H1 (cell line): ENCODE data around the gene ARHGAP6. TPM values are rescaled to one million over a fixed set of nuclear protein-coding genes. Genes with fewer than 3 reads are reported as not detected.

ENCODE experiments used
- CBX8 ChIP-seq: fragments of 300-800, 300-1000 bp; sonication (generic); IDR thresholded peaks from 2 replicates; pipeline ENCODE4 v1.7.1; 2016; ENCODE audit warnings: low read depth, low read length, borderline replicate concordance
- CTBP2 ChIP-seq: IDR thresholded peaks from 2 replicates; pipeline ENCODE4 v1.7.0; 2011; ENCODE audit warnings: borderline replicate concordance, mild to moderate bottlenecking, moderate library complexity, mixed read lengths, low read length; ENCODE audit not compliant: insufficient read depth, insufficient read length
- RAD21 ChIP-seq, 2 experiments: IDR thresholded peaks in 1 of 2; conservative IDR thresholded peaks in 1 of 2; 2 replicates each; pipeline ENCODE4 v1.6.1; 2011; ENCODE audit warnings: low read depth in 2 of 2, low read length in 2 of 2, improper control_type of control experiment in 1 of 2, inconsistent platforms in 1 of 2, mild to moderate bottlenecking in 1 of 2, moderate library complexity in 1 of 2
- RNF2 ChIP-seq: fragments of 200-900, 300-1000 bp; sonication (generic); IDR thresholded peaks from 2 replicates; pipeline ENCODE4 v1.7.1; 2016; ENCODE audit warnings: borderline replicate concordance, low read depth, mild to moderate bottlenecking, antibody characterized with exemption, low read length; ENCODE audit not compliant: poor library complexity, severe bottlenecking; ENCODE audit errors: missing control alignments
- SIRT6 ChIP-seq: IDR thresholded peaks from one replicate; pipeline ENCODE4 v1.7.1; 2012; ENCODE audit warnings: low read length, inconsistent platforms
- polyA plus RNA-seq, 7 experiments: library from polyadenylated mRNA; depleted of rRNA in 3 of 7; stranded (reverse) in 5 of 7; unstranded in 2 of 7; fragments of >200 nt in 5 of 7; fragments of 200-250 nt in 2 of 7; gene quantifications; 1 replicate in 5 of 7; 2 replicates in 1 of 7; 4 replicates in 1 of 7; pipeline versions ENCODE4 v1.2.1 to v1.2.3, GENCODE V29; 2011 to 2013; ENCODE audit warnings: missing spikeins in 2 of 7, mixed read lengths in 2 of 7
- total RNA-seq: library from RNA; stranded (reverse); fragmentation: NEBNext Ultra II Directional; extraction: Animal tissue kit (Norgen Biotek cat#: 25700); gene quantifications from 2 replicates; pipeline ENCODE4 v1.2.1, GENCODE V29; 2021

Gene ARHGAP6
- total and polyA plus RNA-seq, 2 of the 8 experiments (the other 6 are each of a cell fraction or from before 2014, with no cell fraction given), result 0.35 to 0.82 TPM

DNA sequence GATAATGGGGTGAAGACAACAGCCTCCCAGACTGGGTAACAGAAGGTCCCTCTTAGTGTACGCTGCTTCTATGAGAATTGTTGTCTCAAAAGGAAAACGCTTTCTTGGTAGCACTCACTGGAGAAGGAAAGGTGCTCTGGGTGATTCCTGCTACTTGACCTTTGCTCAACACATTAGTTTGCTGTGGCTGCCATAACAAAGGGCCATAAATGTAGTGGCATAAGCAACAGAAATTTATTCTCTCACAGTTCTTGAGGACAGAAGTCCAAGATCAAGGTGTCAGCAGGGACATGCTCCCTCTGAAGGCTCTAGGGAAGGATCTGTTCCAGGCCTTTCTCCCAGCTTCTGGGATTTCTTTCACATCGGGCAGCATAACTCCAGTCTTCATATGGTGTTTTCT lies 535.6 kb downstream of the ARHGAP6 start (continued):
- no peak for TF ChIP-seq RAD21 (IDR thresholded peaks at IDR 0.05 in 1 of 2, conservative IDR thresholded peaks at IDR 0.05 in 1 of 2; ENCODE audit: low read depth in 2 of 2, low read length in 2 of 2)
- no peak for TF ChIP-seq CBX8
- TF ChIP-seq CTBP2, result no peak
- TF ChIP-seq RNF2, result no peak
- TF ChIP-seq SIRT6, result no peak
